IMR-90 (cell line): ENCODE measurements around the gene HMGCL. TPM values are rescaled to one million over a fixed set of nuclear protein-coding genes. Genes with fewer than 3 reads are reported as not detected.

Experiments
- ATAC-seq: fragments of 200-7000 bp; cut with Tn5 transposase; 2 replicates; pipeline ENCODE4 v1.9.1; 2020; ENCODE audit warnings: low read depth, mild to moderate bottlenecking, moderate library complexity
- BruUV-seq: library from RNA; stranded (reverse); fragments of 400-500 nt; replicated peaks from 2 replicates; lab custom pipeline; 2021; lab: Mats Ljungman, UMichigan
- CTCF ChIA-PET: fragments of 300-600 bp; formaldehyde crosslinking; extraction: SDS; loops from one replicate; lab custom pipeline; 2021; ENCODE audit warnings: antibody characterized with exemption; lab: Yijun Ruan, JAX
- POLR2A ChIA-PET: fragments of 300-600 bp; sonication (Branson Sonifier 250); formaldehyde crosslinking; loops from one replicate; lab custom pipeline; 2022; ENCODE audit warnings: antibody characterized with exemption; ENCODE audit not compliant: unreplicated experiment; lab: Charles Lee
- DNase-seq: peaks from one replicate; pipeline ENCODE4 v3.0.0; 2013
- H2AFZ ChIP-seq: replicated peaks from 2 replicates; pipeline ENCODE3; 2013; ENCODE audit warnings: low read length, mild to moderate bottlenecking; ENCODE audit not compliant: poor library complexity
- H2AK5ac ChIP-seq: 2 replicates; pipeline ENCODE4 v1.6.1; 2013; ENCODE audit warnings: low read depth, low read length, inconsistent platforms
- H2AK9ac ChIP-seq: replicated peaks from 2 replicates; pipeline ENCODE3; 2013; ENCODE audit warnings: mild to moderate bottlenecking, low read depth, low read length, moderate library complexity; ENCODE audit not compliant: poor library complexity
- H2BK120ac ChIP-seq: 2 replicates; pipeline ENCODE4 v1.6.1; 2013; ENCODE audit warnings: low read depth, low read length, inconsistent platforms
- H2BK15ac ChIP-seq: 3 replicates; pipeline ENCODE4 v1.6.1; 2013; ENCODE audit warnings: low read depth, low read length, inconsistent platforms
- H2BK20ac ChIP-seq: 2 replicates; pipeline ENCODE4 v1.6.1; 2013; ENCODE audit warnings: low read depth, mild to moderate bottlenecking, inconsistent platforms, low read length, moderate library complexity
- H2BK5ac ChIP-seq: 2 replicates; pipeline ENCODE4 v1.6.1; 2013; ENCODE audit warnings: mild to moderate bottlenecking, low read depth, low read length, inconsistent platforms; ENCODE audit not compliant: poor library complexity, severe bottlenecking
- H3K14ac ChIP-seq: replicated peaks from 2 replicates; pipeline ENCODE4 v1.6.1; 2013; ENCODE audit warnings: low read depth, low read length, inconsistent platforms
- H3K18ac ChIP-seq: 2 replicates; pipeline ENCODE4 v1.6.1; 2013; ENCODE audit warnings: low read depth, low read length, control low read depth
- H3K23ac ChIP-seq: 2 replicates; pipeline ENCODE4 v1.6.1; 2013; ENCODE audit warnings: low read depth, low read length, inconsistent platforms
- H3K27ac ChIP-seq: 2 replicates; pipeline ENCODE4 v1.5.1; 2013; ENCODE audit warnings: mild to moderate bottlenecking, control low read depth, low read length; ENCODE audit not compliant: insufficient read depth
- H3K27me3 ChIP-seq: 2 replicates; pipeline ENCODE4 v1.6.1; 2013; ENCODE audit warnings: low read length; ENCODE audit not compliant: control insufficient read depth, insufficient read depth
- H3K36me3 ChIP-seq: 2 replicates; pipeline ENCODE4 v1.6.1; 2013; ENCODE audit warnings: low read length, mixed read lengths; ENCODE audit not compliant: control insufficient read depth, insufficient read depth
- H3K4ac ChIP-seq: 2 replicates; pipeline ENCODE4 v1.6.1; 2013; ENCODE audit warnings: low read depth, low read length, inconsistent platforms
- H3K4me1 ChIP-seq: 2 replicates; pipeline ENCODE4 v1.6.1; 2013; ENCODE audit warnings: low read length, mixed read lengths; ENCODE audit not compliant: control insufficient read depth, insufficient read depth
- H3K4me2 ChIP-seq: 2 replicates; pipeline ENCODE4 v1.6.1; 2013; ENCODE audit warnings: low read depth, mild to moderate bottlenecking, control low read depth, low read length, moderate library complexity
- H3K4me3 ChIP-seq: 2 replicates; pipeline ENCODE4 v1.5.1; 2013; ENCODE audit warnings: low read depth, mild to moderate bottlenecking, control low read depth, low read length, moderate library complexity; ENCODE audit not compliant: insufficient read depth
- H3K56ac ChIP-seq: 2 replicates; pipeline ENCODE4 v1.6.1; 2013; ENCODE audit warnings: low read length, inconsistent platforms; ENCODE audit not compliant: insufficient read depth; ENCODE audit errors: extremely low read depth
- H3K79me1 ChIP-seq, 2 experiments: 2 replicates each; pipeline ENCODE4 v1.6.1; 2013; ENCODE audit warnings: low read length in 2 of 2, inconsistent platforms in 1 of 2, low read depth in 1 of 2
- H3K9ac ChIP-seq: 2 replicates; pipeline ENCODE4 v1.6.1; 2013; ENCODE audit warnings: low read depth, low read length, control low read depth
- H3K9me1 ChIP-seq: 2 replicates; pipeline ENCODE4 v1.6.1; 2013; ENCODE audit warnings: low read length, inconsistent platforms; ENCODE audit not compliant: insufficient read depth
- H3K9me3 ChIP-seq: 2 replicates; pipeline ENCODE4 v1.6.1; 2013; ENCODE audit warnings: low read length; ENCODE audit not compliant: control insufficient read depth, insufficient read depth
- H4K20me1 ChIP-seq: 2 replicates; pipeline ENCODE4 v1.6.1; 2013; ENCODE audit warnings: low read length, inconsistent platforms; ENCODE audit not compliant: insufficient read depth
- H4K5ac ChIP-seq: 2 replicates; pipeline ENCODE4 v1.6.1; 2013; ENCODE audit warnings: mild to moderate bottlenecking, low read depth, low read length, control low read depth
- H4K8ac ChIP-seq, 2 experiments: 2 replicates each; pipeline ENCODE4 v1.6.1; 2013; ENCODE audit warnings: low read depth in 2 of 2, low read length in 2 of 2, control low read depth in 1 of 2, inconsistent platforms in 1 of 2
- H4K91ac ChIP-seq: 2 replicates; pipeline ENCODE4 v1.6.1; 2013; ENCODE audit warnings: low read depth, low read length, inconsistent platforms; ENCODE audit not compliant: insufficient read depth
- BHLHE40 ChIP-seq: fragments of 150-350 bp; IDR thresholded peaks from 2 replicates; pipeline ENCODE4 v1.6.1; 2016; ENCODE audit warnings: mild to moderate bottlenecking, low read depth, low read length
- CEBPB ChIP-seq: IDR thresholded peaks from 2 replicates; pipeline ENCODE4 v1.6.1; 2012; ENCODE audit warnings: low read depth, low read length, improper control_type of control experiment
- CHD1 ChIP-seq: IDR thresholded peaks from 2 replicates; pipeline ENCODE4 v1.6.1; 2012; ENCODE audit warnings: low read depth, low read length, improper control_type of control experiment
- FOS ChIP-seq: fragments of 150-350 bp; IDR thresholded peaks from 2 replicates; pipeline ENCODE4 v1.6.1; 2016; ENCODE audit warnings: low read depth, low read length
- MAFK ChIP-seq: IDR thresholded peaks from 2 replicates; pipeline ENCODE4 v1.6.1; 2012; ENCODE audit warnings: low read depth, low read length, improper control_type of control experiment
- MAZ ChIP-seq: IDR thresholded peaks from 2 replicates; pipeline ENCODE4 v1.6.1; 2012; ENCODE audit warnings: low read depth, mild to moderate bottlenecking, low read length, improper control_type of control experiment, moderate library complexity, borderline replicate concordance
- MXI1 ChIP-seq: IDR thresholded peaks from 2 replicates; pipeline ENCODE4 v1.6.1; 2012; ENCODE audit warnings: low read depth, mild to moderate bottlenecking, low read length, moderate library complexity, borderline replicate concordance
- NFE2L2 ChIP-seq: fragments of 150-350 bp; IDR thresholded peaks from 2 replicates; pipeline ENCODE4 v1.6.1; 2016; ENCODE audit warnings: low read depth, mild to moderate bottlenecking, low read length
- POLR2A ChIP-seq: IDR thresholded peaks from 2 replicates; pipeline ENCODE4 v1.6.1; 2012; ENCODE audit warnings: mild to moderate bottlenecking, low read depth, low read length
- RAD21 ChIP-seq: IDR thresholded peaks from 2 replicates; pipeline ENCODE4 v1.6.1; 2012; ENCODE audit warnings: low read length, improper control_type of control experiment
- RCOR1 ChIP-seq: IDR thresholded peaks from 2 replicates; pipeline ENCODE4 v1.6.1; 2012; ENCODE audit warnings: mild to moderate bottlenecking, low read length, improper control_type of control experiment; ENCODE audit not compliant: insufficient replicate concordance
- RFX5 ChIP-seq: IDR thresholded peaks from 2 replicates; pipeline ENCODE4 v1.8.0; 2012; ENCODE audit warnings: low read depth, mild to moderate bottlenecking, low read length, moderate library complexity
- SMC3 ChIP-seq: fragments of 150-350 bp; IDR thresholded peaks from 2 replicates; pipeline ENCODE4 v1.6.1; 2016; ENCODE audit warnings: low read depth, mild to moderate bottlenecking, antibody characterized with exemption, low read length, moderate library complexity
- USF2 ChIP-seq: fragments of 150-350 bp; IDR thresholded peaks from 2 replicates; pipeline ENCODE4 v1.6.1; 2017; ENCODE audit warnings: mild to moderate bottlenecking, antibody characterized with exemption, low read length, low read depth
- WGBS, 2 experiments: methylation state at CpG; one replicate each; pipeline versions ENCODE4 v1.1.5 to v1.1.7; 2013; ENCODE audit warnings: missing lambda C conversion rate in 2 of 2; ENCODE audit not compliant: insufficient read length in 1 of 2; ENCODE audit errors: extremely low coverage in 2 of 2; 5-methylcytosine and 5-hydroxymethylcytosine counted together
- dilution Hi-C: fragments of 300-500 bp; cut with HindIII; formaldehyde crosslinking; loops from one replicate; pipeline ENCODE4 v1.14.3; 2018; ENCODE audit warnings: low sequenced_read_pairs; ENCODE audit not compliant: unreplicated experiment
- in situ Hi-C: fragments of 300-500 bp; cut with MboI; formaldehyde crosslinking; loops from 3 replicates; pipeline ENCODE4 v1.14.3; 2019; ENCODE audit warnings: low sequenced_read_pairs, inconsistent platforms, mixed read lengths
- intact Hi-C: fragments of 100-400 bp; cut with micrococcal nuclease; formaldehyde crosslinking; loops from 2 replicates; pipeline ENCODE4 v1.10.0; 2022
- polyA plus RNA-seq, 3 experiments: library from polyadenylated mRNA; depleted of rRNA; stranded (reverse); fragments of >200 nt; gene quantifications; 2 replicates each; pipeline ENCODE4 v1.2.3, GENCODE V29; 2012; ENCODE audit warnings: low replicate concordance in 1 of 3
- total RNA-seq: library from RNA; depleted of rRNA; stranded (reverse); fragments of >200 nt; gene quantifications from 2 replicates; pipeline ENCODE4 v1.2.3, GENCODE V29; 2012
- TF ChIP-seq, protein P1 (sequence below): conservative IDR thresholded peaks from 2 replicates; pipeline ENCODE4 v1.5.1; 2012; ENCODE audit warnings: mild to moderate bottlenecking, low read depth, low read length, improper control_type of control experiment
- TF ChIP-seq, protein P2 (sequence below): fragments of 150-350 bp; IDR thresholded peaks from 2 replicates; pipeline ENCODE4 v1.6.1; 2016; ENCODE audit warnings: low read depth, mild to moderate bottlenecking, low read length, moderate library complexity, borderline replicate concordance

HMGCL gene
- total and polyA plus RNA-seq, 2 of the 4 experiments (the other 2 are of a cell fraction) = 30.6 to 33.5 TPM

DNA sequence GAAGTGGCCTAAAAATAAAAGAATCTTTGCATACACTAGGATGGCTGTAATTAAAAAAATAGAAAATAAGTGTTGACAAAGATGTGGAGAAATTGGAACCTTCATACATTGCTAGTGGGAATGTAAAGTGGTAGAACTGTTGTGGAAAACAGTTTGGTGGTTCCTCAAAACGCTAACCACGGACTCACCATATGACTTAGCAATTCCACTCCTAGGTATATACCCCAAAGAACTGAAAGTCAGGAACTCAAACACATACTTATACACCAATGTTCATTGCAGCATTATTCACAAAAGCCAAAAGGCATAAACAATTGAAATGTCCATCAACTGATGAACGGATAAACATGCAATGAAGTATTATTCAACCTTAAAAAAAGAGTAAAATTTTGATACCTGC lies 10.8 kb upstream of the HMGCL start:
- H2BK5ac ChIP-seq = no peak overlapping the region
- peaks cover 13% of the 10 kb centered on the region for H3K27me3 ChIP-seq
- H3K4me1 ChIP-seq = no peaks in the 10 kb centered on the region
- no peak overlapping the region for H3K18ac ChIP-seq
- no peak overlapping the region for H2AFZ ChIP-seq
- H3K9me1 ChIP-seq = no peaks in the 10 kb centered on the region
- no peak overlapping the region for H3K4me2 ChIP-seq
- no peak overlapping the region for H3K14ac ChIP-seq
- H3K23ac ChIP-seq = no peak overlapping the region
- no peak overlapping the region for H3K4ac ChIP-seq
- dilution Hi-C loops = no loop called here
- TF ChIP-seq RCOR1 (no peak), MAZ (no peak), CEBPB (no peak), USF2 (no peak), FOS (no peak), MAFK (no peak), MXI1 (no peak), POLR2A (no peak), RAD21 (no peak), BHLHE40 (no peak), SMC3 (no peak), RFX5 (no peak), CHD1 (no peak), NFE2L2 (no peak)
- TF ChIP-seq, protein P1, sequence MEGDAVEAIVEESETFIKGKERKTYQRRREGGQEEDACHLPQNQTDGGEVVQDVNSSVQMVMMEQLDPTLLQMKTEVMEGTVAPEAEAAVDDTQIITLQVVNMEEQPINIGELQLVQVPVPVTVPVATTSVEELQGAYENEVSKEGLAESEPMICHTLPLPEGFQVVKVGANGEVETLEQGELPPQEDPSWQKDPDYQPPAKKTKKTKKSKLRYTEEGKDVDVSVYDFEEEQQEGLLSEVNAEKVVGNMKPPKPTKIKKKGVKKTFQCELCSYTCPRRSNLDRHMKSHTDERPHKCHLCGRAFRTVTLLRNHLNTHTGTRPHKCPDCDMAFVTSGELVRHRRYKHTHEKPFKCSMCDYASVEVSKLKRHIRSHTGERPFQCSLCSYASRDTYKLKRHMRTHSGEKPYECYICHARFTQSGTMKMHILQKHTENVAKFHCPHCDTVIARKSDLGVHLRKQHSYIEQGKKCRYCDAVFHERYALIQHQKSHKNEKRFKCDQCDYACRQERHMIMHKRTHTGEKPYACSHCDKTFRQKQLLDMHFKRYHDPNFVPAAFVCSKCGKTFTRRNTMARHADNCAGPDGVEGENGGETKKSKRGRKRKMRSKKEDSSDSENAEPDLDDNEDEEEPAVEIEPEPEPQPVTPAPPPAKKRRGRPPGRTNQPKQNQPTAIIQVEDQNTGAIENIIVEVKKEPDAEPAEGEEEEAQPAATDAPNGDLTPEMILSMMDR = no peak
- TF ChIP-seq, protein P2, sequence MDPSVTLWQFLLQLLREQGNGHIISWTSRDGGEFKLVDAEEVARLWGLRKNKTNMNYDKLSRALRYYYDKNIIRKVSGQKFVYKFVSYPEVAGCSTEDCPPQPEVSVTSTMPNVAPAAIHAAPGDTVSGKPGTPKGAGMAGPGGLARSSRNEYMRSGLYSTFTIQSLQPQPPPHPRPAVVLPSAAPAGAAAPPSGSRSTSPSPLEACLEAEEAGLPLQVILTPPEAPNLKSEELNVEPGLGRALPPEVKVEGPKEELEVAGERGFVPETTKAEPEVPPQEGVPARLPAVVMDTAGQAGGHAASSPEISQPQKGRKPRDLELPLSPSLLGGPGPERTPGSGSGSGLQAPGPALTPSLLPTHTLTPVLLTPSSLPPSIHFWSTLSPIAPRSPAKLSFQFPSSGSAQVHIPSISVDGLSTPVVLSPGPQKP = no peak
- no peak overlapping the region for H4K91ac ChIP-seq
- no peak overlapping the region for H3K9ac ChIP-seq
- H3K27ac ChIP-seq = no peak overlapping the region
- no TSS peak for BruUV-seq
- H3K56ac ChIP-seq = no peak overlapping the region
- no peak overlapping the region for H3K4me3 ChIP-seq
- DNase-seq = no peak
- no peak overlapping the region for H2BK120ac ChIP-seq
- H3K79me1 ChIP-seq = no peaks in the 10 kb centered on the region
- no peaks in the 10 kb centered on the region for H3K36me3 ChIP-seq
- no peak overlapping the region for H4K5ac ChIP-seq
- H2AK9ac ChIP-seq = no peak overlapping the region
- no peak overlapping the region for H2AK5ac ChIP-seq
- ChIA-PET POLR2A (no interaction called here), CTCF (no interaction called here)
- no peaks in the 10 kb centered on the region for H3K9me3 ChIP-seq
- intact Hi-C loops = no loop called here
- no peak overlapping the region for H2BK15ac ChIP-seq
- ATAC-seq = no peak
- no peaks in the 10 kb centered on the region for H4K20me1 ChIP-seq
- H4K8ac ChIP-seq = no peak overlapping the region
- no CpG with 5 or more reads among the region's 3 CpGs for WGBS, 2 experiments
- in situ Hi-C loops = no loop called here
- H2BK20ac ChIP-seq = no peak overlapping the region
